ENCODE results near the gene CHRDL1.
"Not testable (repeated sequence)": the region's sequence is repeated elsewhere in the genome, so short reads cannot be mapped to it uniquely, and the experiment has no call there.

The CHRDL1 gene

GRCh38 chrX:110795645-110796406 lies at the start of gene CHRDL1:
Gene CHRDL1, minus strand, starts transcription at chrX:110795817. Its CDS starts 3,636 bp downstream, at chrX:110792181.
- FAIRE-seq (no peak), DNase-seq (ENCODE audit: insufficient read length, low spot score) (no peak)

- FAIRE-seq: no peak
- no peak for DNase-seq (ENCODE audit: insufficient read length, low spot score)
Measured at GRCh38 chrX:110836982-110837381, 41.4 kb upstream of the CHRDL1 start.

- DNase-seq (ENCODE audit: insufficient read length, low spot score): no peak
- FAIRE-seq: no peak
Measured at GRCh38 chrX:110836451-110836850, 40.8 kb upstream of the CHRDL1 start.

- FAIRE-seq: no peak
- DNase-seq (ENCODE audit: insufficient read length, low spot score): no peak
Measured at GRCh38 chrX:110836001-110836400, 40.4 kb upstream of the CHRDL1 start.

GRCh38 chrX:110825972-110826371 lies 30.4 kb upstream of the CHRDL1 start:
- FAIRE-seq: no peak
- no peak for DNase-seq (ENCODE audit: insufficient read length, low spot score)

GRCh38 chrX:110816543-110816942 lies 20.9 kb upstream of the CHRDL1 start:
- not testable (repeated sequence) for FAIRE-seq; DNase-seq (ENCODE audit: insufficient read length, low spot score)

- DNase-seq (ENCODE audit: insufficient read length, low spot score): no peak
Measured at GRCh38 chrX:110806145-110806544, 10.5 kb upstream of the CHRDL1 start.

GRCh38 chrX:110805303-110805702 lies 9.7 kb upstream of the CHRDL1 start:
- FAIRE-seq (no peak), DNase-seq (ENCODE audit: insufficient read length, low spot score) (no peak)

More at GRCh38 chrX:110806145-110806544, 10.5 kb upstream of the CHRDL1 start:
- FAIRE-seq: no peak

GRCh38 chrX:110804446-110804845 lies 8.8 kb upstream of the CHRDL1 start:
- no peak for DNase-seq (ENCODE audit: insufficient read length, low spot score)
- no peak for FAIRE-seq

- FAIRE-seq (no peak), DNase-seq (ENCODE audit: insufficient read length, low spot score) (no peak)
Measured at GRCh38 chrX:110803506-110803905, 7.9 kb upstream of the CHRDL1 start.

GRCh38 chrX:110796407-110796697 lies 735 bp upstream of the CHRDL1 start:
- no peak for DNase-seq (ENCODE audit: insufficient read length, low spot score)
- FAIRE-seq: no peak

GRCh38 chrX:110794601-110795000 lies 1.0 kb downstream of the CHRDL1 start:
- DNase-seq (ENCODE audit: insufficient read length, low spot score): no peak
- FAIRE-seq: no peak

GRCh38 chrX:110791071-110791470 lies 4.5 kb downstream of the CHRDL1 start:
- DNase-seq (ENCODE audit: insufficient read length, low spot score): no peak
- no peak for FAIRE-seq

GRCh38 chrX:110786486-110786885 lies 9.1 kb downstream of the CHRDL1 start:
- FAIRE-seq (no peak), DNase-seq (ENCODE audit: insufficient read length, low spot score) (no peak)

GRCh38 chrX:110759785-110760184 lies 35.8 kb downstream of the CHRDL1 start:
- DNase-seq (ENCODE audit: insufficient read length, low spot score) (no peak), FAIRE-seq (no peak)

- FAIRE-seq (no peak), DNase-seq (ENCODE audit: insufficient read length, low spot score) (no peak)
Measured at GRCh38 chrX:110758781-110759422, 36.7 kb downstream of the CHRDL1 start.

- FAIRE-seq (no peak), DNase-seq (ENCODE audit: insufficient read length, low spot score) (no peak)
Measured at GRCh38 chrX:110755611-110756010, 40.0 kb downstream of the CHRDL1 start.

- FAIRE-seq (no peak), DNase-seq (ENCODE audit: insufficient read length, low spot score) (no peak)
Measured at GRCh38 chrX:110755061-110755460, 40.6 kb downstream of the CHRDL1 start.

GRCh38 chrX:110750526-110751189 lies 45.0 kb downstream of the CHRDL1 start:
- no peak for FAIRE-seq

GRCh38 chrX:110748256-110748806 lies 47.3 kb downstream of the CHRDL1 start:
- no peak for DNase-seq (ENCODE audit: insufficient read length, low spot score)
- no peak for FAIRE-seq

More at GRCh38 chrX:110750526-110751189, 45.0 kb downstream of the CHRDL1 start:
- DNase-seq (ENCODE audit: insufficient read length, low spot score): no peak

GRCh38 chrX:110746014-110746413 lies 49.6 kb downstream of the CHRDL1 start:
- FAIRE-seq (no peak), DNase-seq (ENCODE audit: insufficient read length, low spot score) (no peak)

All from GM19239 (cell line).